SK-N-MC (cell line): Measurements from ENCODE around the gene CERS4.

ENCODE experiments used
- DNase-seq: peaks from one replicate; pipeline ENCODE4 v3.0.0-alpha.2; 2011; ENCODE audit warnings: low read depth, low spot score
- H3K27ac ChIP-seq: fragments of 200-600 bp; sonication (generic); 2 replicates; pipeline ENCODE4 v1.5.1; 2016; ENCODE audit warnings: mixed run types
- H3K36me3 ChIP-seq: fragments of 200-600 bp; sonication (generic); 2 replicates; pipeline ENCODE4 v1.6.1; 2017; ENCODE audit warnings: antibody characterized with exemption, low read length, mixed read lengths; ENCODE audit not compliant: insufficient read depth
- H3K4me3 ChIP-seq: fragments of 200-600 bp; sonication (generic); 2 replicates; pipeline ENCODE4 v1.5.1; 2016
- H3K9ac ChIP-seq: fragments of 200-600 bp; sonication (generic); 2 replicates; pipeline ENCODE4 v1.8.0; 2017; ENCODE audit warnings: mixed run types, mixed read lengths; ENCODE audit not compliant: insufficient read length
- H3K9me3 ChIP-seq: fragments of 200-600 bp; sonication (generic); 2 replicates; pipeline ENCODE4 v1.6.1; 2017; ENCODE audit warnings: low read depth, mild to moderate bottlenecking, antibody characterized with exemption, low read length, moderate library complexity, mixed read lengths
- EZH2 ChIP-seq: fragments of 200-600 bp; sonication (generic); IDR thresholded peaks from one replicate; pipeline ENCODE4 v1.6.1; 2017; ENCODE audit warnings: antibody characterized with exemption
- FOXP2 ChIP-seq: optimal IDR thresholded peaks from 2 replicates; pipeline ENCODE3; 2011; ENCODE audit warnings: mild to moderate bottlenecking, moderate library complexity; ENCODE audit not compliant: insufficient read depth; ENCODE audit errors: extremely low read length, control extremely low read depth
- POLR2AphosphoS5 ChIP-seq: IDR thresholded peaks from 2 replicates; pipeline ENCODE4 v1.6.1; 2012; ENCODE audit warnings: mild to moderate bottlenecking, low read depth, low read length, borderline replicate concordance

The CERS4 gene

GRCh38 chr19:8254286-8255001, 45.3 kb downstream of the CERS4 start:
- no peak overlapping the region for H3K9ac ChIP-seq
- DNase-seq, result no peak
- H3K4me3 ChIP-seq, result no peak overlapping the region
- no peak overlapping the region for H3K27ac ChIP-seq
- H3K36me3 ChIP-seq, result no peaks in the 10 kb centered on the region
- no peaks in the 10 kb centered on the region for H3K9me3 ChIP-seq
- TF ChIP-seq EZH2 (no peak), FOXP2 (no peak), POLR2AphosphoS5 (no peak)

GRCh38 chr19:8255426-8256125, 46.4 kb downstream of the CERS4 start:
- Histone ChIP-seq H3K4me3 (no peak overlapping the region), H3K36me3 (no peaks in the 10 kb centered on the region), H3K27ac (no peak overlapping the region), H3K9ac (no peak overlapping the region), H3K9me3 (no peaks in the 10 kb centered on the region)
- DNase-seq, result no peak
- TF ChIP-seq POLR2AphosphoS5 (no peak), EZH2 (no peak), FOXP2 (no peak)

DNA sequence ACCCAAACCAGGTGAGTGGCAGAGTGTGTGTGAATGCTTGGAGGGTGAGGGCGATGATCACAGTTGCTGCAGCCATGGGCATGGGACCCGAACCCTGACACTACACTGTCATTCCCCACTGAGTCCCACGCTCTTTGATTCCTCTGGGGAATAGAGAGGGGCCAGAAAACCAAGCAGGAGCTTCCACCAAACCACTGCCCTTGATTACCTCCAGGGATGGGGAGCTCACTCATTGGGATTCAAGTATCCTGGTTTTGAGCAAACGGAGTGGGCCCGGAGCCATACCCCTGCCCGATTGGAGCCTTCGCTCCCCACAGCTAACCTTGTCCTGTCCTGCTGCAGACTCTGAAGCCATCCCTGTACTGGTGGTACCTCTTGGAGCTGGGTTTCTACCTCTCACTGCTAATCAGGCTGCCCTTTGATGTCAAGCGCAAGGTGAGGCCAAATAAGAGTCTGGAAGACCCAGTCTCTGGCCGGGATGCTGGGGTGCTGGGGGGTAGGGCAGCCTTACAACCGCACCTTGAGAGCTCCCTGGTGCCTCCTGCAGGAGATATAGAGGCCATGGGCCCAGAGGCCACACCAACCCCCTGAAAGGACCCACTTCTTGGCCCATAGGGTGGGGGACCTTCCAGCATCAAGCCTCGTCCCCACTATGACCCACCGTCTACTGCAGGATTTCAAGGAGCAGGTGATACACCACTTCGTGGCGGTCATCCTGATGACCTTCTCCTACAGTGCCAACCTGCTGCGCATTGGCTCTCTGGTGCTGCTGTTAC, 47.3 kb downstream of the CERS4 start:
- H3K4me3 ChIP-seq, result no peak overlapping the region
- no peak for TF ChIP-seq FOXP2
- no peak for TF ChIP-seq EZH2
- no peak for TF ChIP-seq POLR2AphosphoS5
- no peaks in the 10 kb centered on the region for H3K36me3 ChIP-seq
- no peak for DNase-seq
- no peak overlapping the region for H3K9ac ChIP-seq
- no peaks in the 10 kb centered on the region for H3K9me3 ChIP-seq
- H3K27ac ChIP-seq, result no peak overlapping the region

DNA sequence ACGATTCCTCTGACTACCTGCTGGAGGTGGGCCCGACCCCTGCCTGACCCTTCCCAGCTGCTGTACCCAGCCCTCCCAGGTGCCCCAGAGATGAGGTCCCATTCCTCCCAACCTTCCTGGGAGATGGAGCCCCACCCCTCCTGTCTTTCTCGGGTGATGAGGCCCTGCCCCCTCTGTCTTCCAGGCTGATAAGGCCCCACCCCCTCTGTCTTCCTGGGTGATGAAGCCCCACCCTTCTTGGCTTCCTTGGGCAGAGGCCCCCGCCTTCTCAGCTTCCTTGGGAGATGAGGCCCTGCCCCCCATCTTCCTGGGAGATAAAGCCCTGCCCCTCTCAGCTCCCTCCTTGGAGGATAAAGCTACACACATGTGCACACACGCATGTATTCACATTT, 47.9 kb downstream of the CERS4 start:
- Histone ChIP-seq H3K9ac (no peak overlapping the region), H3K36me3 (no peaks in the 10 kb centered on the region), H3K4me3 (no peak overlapping the region), H3K27ac (no peak overlapping the region), H3K9me3 (no peaks in the 10 kb centered on the region)
- peak; percentile 22 for DNase-seq
- TF ChIP-seq POLR2AphosphoS5, result no peak
- no peak for TF ChIP-seq FOXP2
- TF ChIP-seq EZH2, result no peak

DNA sequence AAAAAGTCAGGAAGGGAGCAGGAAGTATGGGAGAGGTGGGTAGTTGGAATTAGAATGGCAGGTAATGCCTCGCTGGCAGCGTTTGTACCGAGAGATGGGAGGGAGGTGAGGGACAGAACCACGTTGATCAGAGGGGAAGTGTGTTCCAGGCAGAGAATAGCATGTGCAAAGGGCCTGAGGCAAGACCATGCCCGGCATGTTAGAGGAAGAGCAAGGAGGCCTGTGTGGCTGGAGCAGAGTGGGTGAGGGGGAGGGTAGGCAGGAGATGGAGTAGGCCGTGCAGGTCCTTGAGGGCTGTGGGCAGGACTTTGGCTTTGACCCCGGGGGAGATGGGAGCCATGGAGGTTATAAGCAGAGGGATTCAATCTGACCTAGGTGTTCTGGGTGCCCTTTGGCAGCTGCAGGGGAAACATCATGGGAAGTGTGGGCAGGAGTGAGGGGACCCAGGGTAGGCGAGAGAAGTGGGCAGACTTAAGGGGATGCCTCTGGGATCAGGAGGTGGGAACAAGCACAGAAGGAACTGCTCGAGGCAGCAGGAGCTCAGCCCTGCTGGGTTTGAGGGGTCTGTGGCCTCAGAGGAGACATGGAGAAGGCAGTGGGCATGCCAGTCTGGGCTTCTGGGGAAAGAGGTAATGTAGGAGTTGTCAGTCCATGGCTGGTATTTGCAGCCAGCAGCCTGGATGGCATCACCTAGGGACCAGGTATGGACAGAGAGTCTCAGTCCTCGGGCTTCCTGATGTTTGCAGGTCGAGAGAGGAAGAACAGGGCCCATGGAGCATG, 50.2 kb downstream of the CERS4 start:
- TF ChIP-seq EZH2, result no peak
- no peak for TF ChIP-seq POLR2AphosphoS5
- no peaks in the 10 kb centered on the region for H3K36me3 ChIP-seq
- no peak for DNase-seq

DNA sequence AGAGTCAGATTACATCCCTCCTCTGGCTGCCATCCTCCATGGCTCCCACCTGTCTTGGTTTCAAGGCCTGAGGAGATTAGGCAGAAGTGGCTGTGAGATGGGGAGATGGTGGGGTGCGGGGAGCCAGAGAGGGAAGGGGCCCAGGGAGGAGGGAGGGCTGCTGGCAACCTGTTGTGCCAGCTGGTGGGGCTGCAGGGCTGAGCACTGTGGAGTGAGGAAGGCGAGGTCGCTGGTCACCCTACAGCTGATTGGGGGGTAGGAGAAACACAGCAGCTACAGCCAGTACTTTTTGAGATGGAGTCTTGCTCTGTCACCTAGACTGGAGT, 50.7 kb downstream of the CERS4 start:
- DNase-seq, result no peak
- Histone ChIP-seq H3K4me3 (no peak overlapping the region), H3K36me3 (no peaks in the 10 kb centered on the region), H3K27ac (no peak overlapping the region), H3K9me3 (no peaks in the 10 kb centered on the region), H3K9ac (no peak overlapping the region)
- TF ChIP-seq EZH2 (no peak), POLR2AphosphoS5 (no peak), FOXP2 (no peak)

More for the DNA sequence above, 50.2 kb downstream of the CERS4 start:
- H3K4me3 ChIP-seq, result no peak overlapping the region
- no peak overlapping the region for H3K27ac ChIP-seq
- H3K9ac ChIP-seq, result no peak overlapping the region
- no peaks in the 10 kb centered on the region for H3K9me3 ChIP-seq

DNA sequence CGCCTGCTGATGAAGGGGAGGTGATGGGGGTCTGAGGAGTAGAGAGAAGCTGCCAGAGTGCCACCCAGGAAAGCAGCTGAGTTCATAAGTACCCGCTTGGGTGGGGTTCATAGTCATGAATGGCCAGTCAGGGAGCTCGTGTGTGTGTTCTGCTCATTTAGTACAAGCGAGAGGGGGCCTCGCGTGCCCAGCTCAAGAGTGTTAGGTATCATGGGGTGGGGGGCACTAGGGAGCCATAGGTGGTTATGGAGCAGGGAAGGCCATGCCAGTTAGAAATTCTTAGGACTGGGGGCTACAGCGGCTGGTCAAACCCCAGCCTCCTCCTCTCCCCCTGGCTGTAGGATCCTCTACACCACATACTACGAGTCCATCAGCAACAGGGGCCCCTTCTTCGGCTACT, 52.2 kb downstream of the CERS4 start:
- no peaks in the 10 kb centered on the region for H3K9me3 ChIP-seq
- TF ChIP-seq EZH2, result no peak
- TF ChIP-seq FOXP2, result no peak
- TF ChIP-seq POLR2AphosphoS5, result no peak
- H3K27ac ChIP-seq, result no peak overlapping the region
- H3K36me3 ChIP-seq, result no peaks in the 10 kb centered on the region
- no peak for DNase-seq
- no peak overlapping the region for H3K9ac ChIP-seq
- no peak overlapping the region for H3K4me3 ChIP-seq

- no peak for DNase-seq
- TF ChIP-seq EZH2, result no peak
- no peak for TF ChIP-seq FOXP2
- TF ChIP-seq POLR2AphosphoS5, result no peak
- Histone ChIP-seq H3K36me3 (no peaks in the 10 kb centered on the region), H3K27ac (no peak overlapping the region), H3K9me3 (no peaks in the 10 kb centered on the region), H3K4me3 (no peak overlapping the region), H3K9ac (no peak overlapping the region)
Observed at GRCh38 chr19:8261881-8262280, 52.7 kb downstream of the CERS4 start.
